ENCODE measurements around the gene SLC27A5. TPM values are rescaled to one million over a fixed set of nuclear protein-coding genes. Genes with fewer than 3 reads are reported as not detected.

Gene SLC27A5
- total and polyA plus RNA-seq, 9 of the 15 experiments (the other 6 are each of a cell fraction or from before 2014, with no cell fraction given): 42.2 to 318 (median 64.7) TPM

DNA sequence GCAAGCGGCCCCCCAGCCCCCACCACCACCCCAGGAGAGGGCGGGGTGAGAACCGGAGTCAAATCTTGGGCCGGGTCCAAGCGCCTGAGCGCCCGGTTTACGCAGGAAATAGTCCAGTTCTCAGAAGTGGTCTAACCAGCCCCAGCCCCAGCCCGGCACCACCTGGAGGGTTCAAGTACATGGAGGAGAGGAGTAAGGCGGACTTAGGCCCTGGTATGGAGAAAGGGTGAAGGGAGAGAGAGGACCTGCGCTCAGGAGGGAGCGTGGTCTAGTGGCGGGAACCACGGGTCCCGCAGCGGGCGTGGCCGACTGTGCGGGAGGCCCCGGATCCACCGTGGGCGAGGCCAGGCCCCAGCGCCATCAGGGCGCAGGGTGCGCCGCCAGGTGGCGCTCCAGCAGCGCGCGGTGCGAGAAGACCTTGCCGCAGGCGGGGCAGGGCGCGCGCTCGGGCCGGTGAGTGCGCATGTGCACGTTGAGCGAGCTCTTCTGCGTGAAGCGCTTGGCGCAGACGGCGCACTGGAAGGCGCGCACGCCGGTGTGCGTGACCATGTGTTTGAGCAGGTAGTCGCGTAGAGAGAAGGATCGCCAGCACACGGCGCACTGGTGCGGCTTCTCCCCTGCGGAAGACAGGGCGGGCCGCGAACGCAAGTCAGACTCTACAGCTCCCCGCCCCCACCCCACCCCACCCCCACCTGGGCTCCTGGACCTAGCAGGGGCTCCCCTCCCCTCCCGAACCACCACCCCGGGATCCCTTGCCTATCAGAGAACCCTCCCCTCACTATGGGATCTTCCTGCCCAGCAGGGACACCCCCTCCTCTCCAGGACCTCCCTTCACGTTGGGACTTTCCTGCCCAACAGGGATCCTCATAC lies 2.1 kb upstream of the SLC27A5 start (continued):
- TF ChIP-seq HNRNPLL (IDR thresholded peaks at IDR 0.05; ENCODE audit: low read depth, low read length, poor library complexity, severe bottlenecking) (peak; percentile 97), HNRNPK (IDR thresholded peaks at IDR 0.05; ENCODE audit: low read depth, low read length, poor library complexity, severe bottlenecking) (peak; percentile 53), RBM39 (optimal IDR thresholded peaks at IDR 0.05; ENCODE audit: low read depth, low read length) (no peak), ZFX (CRISPR knock-in tag; IDR thresholded peaks at IDR 0.05) (peak; percentile 91), FIP1L1 (IDR thresholded peaks at IDR 0.05; ENCODE audit: low read depth, low read length, poor library complexity, severe bottlenecking) (peak; percentile 91), POLR2G (IDR thresholded peaks at IDR 0.05; ENCODE audit: low read depth, low read length) (peak; percentile 86), ZNF197 (CRISPR knock-in tag; IDR thresholded peaks at IDR 0.05; ENCODE audit: low read depth) (0 out of 2 replicates have a peak, but pooled peaks have one; percentile 40), ZNF146 (CRISPR knock-in tag; IDR thresholded peaks at IDR 0.05; ENCODE audit: unreplicated experiment) (no peak), ESRRA (IDR thresholded peaks at IDR 0.05; ENCODE audit: borderline replicate concordance, low read depth) (peak; percentile 76; the same call in 1 of the 2 replicates), FOXP1 (CRISPR knock-in tag; IDR thresholded peaks at IDR 0.05) (peak; percentile 44; the same call in 1 of the 2 replicates)
- TF ChIP-seq, protein P1, sequence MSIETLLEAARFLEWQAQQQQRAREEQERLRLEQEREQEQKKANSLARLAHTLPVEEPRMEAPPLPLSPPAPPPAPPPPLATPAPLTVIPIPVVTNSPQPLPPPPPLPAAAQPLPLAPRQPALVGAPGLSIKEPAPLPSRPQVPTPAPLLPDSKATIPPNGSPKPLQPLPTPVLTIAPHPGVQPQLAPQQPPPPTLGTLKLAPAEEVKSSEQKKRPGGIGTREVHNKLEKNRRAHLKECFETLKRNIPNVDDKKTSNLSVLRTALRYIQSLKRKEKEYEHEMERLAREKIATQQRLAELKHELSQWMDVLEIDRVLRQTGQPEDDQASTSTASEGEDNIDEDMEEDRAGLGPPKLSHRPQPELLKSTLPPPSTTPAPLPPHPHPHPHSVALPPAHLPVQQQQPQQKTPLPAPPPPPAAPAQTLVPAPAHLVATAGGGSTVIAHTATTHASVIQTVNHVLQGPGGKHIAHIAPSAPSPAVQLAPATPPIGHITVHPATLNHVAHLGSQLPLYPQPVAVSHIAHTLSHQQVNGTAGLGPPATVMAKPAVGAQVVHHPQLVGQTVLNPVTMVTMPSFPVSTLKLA (conservative IDR thresholded peaks at IDR 0.05): peak; percentile 71 to 81
- TF ChIP-seq, protein P2, sequence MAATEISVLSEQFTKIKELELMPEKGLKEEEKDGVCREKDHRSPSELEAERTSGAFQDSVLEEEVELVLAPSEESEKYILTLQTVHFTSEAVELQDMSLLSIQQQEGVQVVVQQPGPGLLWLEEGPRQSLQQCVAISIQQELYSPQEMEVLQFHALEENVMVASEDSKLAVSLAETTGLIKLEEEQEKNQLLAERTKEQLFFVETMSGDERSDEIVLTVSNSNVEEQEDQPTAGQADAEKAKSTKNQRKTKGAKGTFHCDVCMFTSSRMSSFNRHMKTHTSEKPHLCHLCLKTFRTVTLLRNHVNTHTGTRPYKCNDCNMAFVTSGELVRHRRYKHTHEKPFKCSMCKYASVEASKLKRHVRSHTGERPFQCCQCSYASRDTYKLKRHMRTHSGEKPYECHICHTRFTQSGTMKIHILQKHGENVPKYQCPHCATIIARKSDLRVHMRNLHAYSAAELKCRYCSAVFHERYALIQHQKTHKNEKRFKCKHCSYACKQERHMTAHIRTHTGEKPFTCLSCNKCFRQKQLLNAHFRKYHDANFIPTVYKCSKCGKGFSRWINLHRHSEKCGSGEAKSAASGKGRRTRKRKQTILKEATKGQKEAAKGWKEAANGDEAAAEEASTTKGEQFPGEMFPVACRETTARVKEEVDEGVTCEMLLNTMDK (IDR thresholded peaks at IDR 0.05; ENCODE audit: borderline replicate concordance, insufficient read depth, low read depth, low read length, poor library complexity, severe bottlenecking): peak; percentile 93

All from K562 (cell line).